Gastroesophageal sphincter (tissue), 4 donors: ENCODE data around the gene ITGA6. TPM values are rescaled to one million over a fixed set of nuclear protein-coding genes. Genes with fewer than 3 reads are reported as not detected.

Source experiments
- ATAC-seq: fragments of 150-250 bp; one replicate; pipeline ENCODE4 v1.9.1; 2016; ENCODE audit warnings: mild to moderate bottlenecking, moderate library complexity
- H3K27ac ChIP-seq, 4 donors: fragments of 200-600 bp; sonication (generic) in 3 of 4; 1 replicate in 3 of 4; 2 replicates in 1 of 4; pipeline ENCODE4 v1.5.1; 2016 to 2019
- H3K27me3 ChIP-seq: fragments of 200-600 bp; sonication (generic); one replicate; pipeline ENCODE4 v1.5.1; 2019
- H3K36me3 ChIP-seq, 2 donors: fragments of 200-600 bp; sonication (generic); one replicate each; pipeline ENCODE4 v1.5.1; 2019; ENCODE audit warnings: control low read depth in 1 of 2
- H3K4me1 ChIP-seq, 3 donors: fragments of 200-600 bp; sonication (generic); 1 replicate in 2 of 3; 2 replicates in 1 of 3; pipeline ENCODE4 v1.5.1; 2016 to 2019; ENCODE audit warnings: control low read depth in 2 of 3
- H3K4me3 ChIP-seq, 2 donors: fragments of 200-600 bp; sonication (generic); one replicate each; pipeline ENCODE4 v1.5.1; 2019; ENCODE audit warnings: mild to moderate bottlenecking in 1 of 2, moderate library complexity in 1 of 2
- H3K9me3 ChIP-seq, 3 donors: fragments of 200-600 bp; sonication (generic); one replicate each; pipeline ENCODE4 v1.5.1; 2017 to 2019; ENCODE audit warnings: control low read depth in 2 of 3
- EP300 ChIP-seq: sonication (generic); formaldehyde crosslinking; IDR thresholded peaks from one replicate; pipeline ENCODE4 v1.6.1; 2017; ENCODE audit warnings: antibody characterized with exemption, mild to moderate bottlenecking
- POLR2A ChIP-seq, 2 donors: fragments of 450-650 bp; IDR thresholded peaks; one replicate each; pipeline ENCODE4 v1.6.1; 2017; ENCODE audit warnings: antibody characterized with exemption in 2 of 2, mild to moderate bottlenecking in 2 of 2, moderate library complexity in 1 of 2
- POLR2AphosphoS5 ChIP-seq: sonication (generic); formaldehyde crosslinking; IDR thresholded peaks from one replicate; pipeline ENCODE4 v1.6.1; 2017; ENCODE audit warnings: antibody characterized with exemption
- WGBS, 2 donors: methylation state at CpG; one replicate each; pipeline ENCODE4 v1.1.5; 2018; ENCODE audit warnings: low coverage in 1 of 2; 5-methylcytosine and 5-hydroxymethylcytosine counted together
- total RNA-seq, 4 donors: library from RNA; depleted of rRNA; stranded (reverse); fragments of >200 nt; gene quantifications; one replicate each; pipeline ENCODE4 v1.1.0, GENCODE V29; 2016
- TF ChIP-seq, protein P1 (sequence below), 4 experiments: fragments of 200-600 bp in 2 of 4; fragments of 450-650 bp in 2 of 4; sonication (generic) in 1 of 4; IDR thresholded peaks; one replicate each; pipeline ENCODE4 v1.5.1; 2017 to 2019; ENCODE audit warnings: antibody characterized with exemption in 4 of 4, mild to moderate bottlenecking in 2 of 4, moderate library complexity in 2 of 4

The ITGA6 gene
- total RNA-seq, 4 donors from 2014 or later = 32.5 to 62.2 (median 48.7) TPM

DNA sequence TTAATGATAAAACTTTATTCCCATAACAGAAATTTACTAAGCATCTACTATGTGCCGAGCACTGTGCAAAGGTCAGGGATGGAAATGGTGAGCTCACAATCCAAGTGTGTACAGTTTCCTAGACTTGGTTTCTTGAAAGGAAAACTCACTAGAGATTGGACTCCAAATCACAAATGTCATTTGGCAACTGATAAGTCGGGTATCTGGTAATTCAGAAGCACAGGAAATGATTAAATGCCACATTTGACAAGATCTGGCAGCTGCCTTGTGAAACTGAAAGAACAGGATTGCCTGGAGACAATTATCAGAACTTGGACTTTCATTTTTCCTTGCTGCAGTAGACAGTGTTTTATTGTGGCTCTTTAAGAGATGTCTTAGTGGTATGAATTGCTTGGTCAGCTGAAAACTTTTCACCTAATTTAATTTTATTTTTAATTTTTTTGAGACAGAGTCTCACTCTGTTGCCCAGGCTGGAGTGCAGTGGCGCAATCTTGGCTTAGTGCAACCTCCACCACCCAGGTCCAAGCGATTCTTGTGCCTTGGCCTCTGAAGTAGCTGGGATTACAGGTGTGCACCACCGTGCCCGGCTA is 19.2 kb downstream of the ITGA6 start:
- no peaks in the 10 kb centered on the region for H3K9me3 ChIP-seq
- H3K4me3 ChIP-seq = no peak overlapping the region
- H3K4me1 ChIP-seq = no peaks in the 10 kb centered on the region
- no peak for ATAC-seq
- peaks cover 7% of the 10 kb centered on the region for H3K27me3 ChIP-seq
- TF ChIP-seq, protein P1, sequence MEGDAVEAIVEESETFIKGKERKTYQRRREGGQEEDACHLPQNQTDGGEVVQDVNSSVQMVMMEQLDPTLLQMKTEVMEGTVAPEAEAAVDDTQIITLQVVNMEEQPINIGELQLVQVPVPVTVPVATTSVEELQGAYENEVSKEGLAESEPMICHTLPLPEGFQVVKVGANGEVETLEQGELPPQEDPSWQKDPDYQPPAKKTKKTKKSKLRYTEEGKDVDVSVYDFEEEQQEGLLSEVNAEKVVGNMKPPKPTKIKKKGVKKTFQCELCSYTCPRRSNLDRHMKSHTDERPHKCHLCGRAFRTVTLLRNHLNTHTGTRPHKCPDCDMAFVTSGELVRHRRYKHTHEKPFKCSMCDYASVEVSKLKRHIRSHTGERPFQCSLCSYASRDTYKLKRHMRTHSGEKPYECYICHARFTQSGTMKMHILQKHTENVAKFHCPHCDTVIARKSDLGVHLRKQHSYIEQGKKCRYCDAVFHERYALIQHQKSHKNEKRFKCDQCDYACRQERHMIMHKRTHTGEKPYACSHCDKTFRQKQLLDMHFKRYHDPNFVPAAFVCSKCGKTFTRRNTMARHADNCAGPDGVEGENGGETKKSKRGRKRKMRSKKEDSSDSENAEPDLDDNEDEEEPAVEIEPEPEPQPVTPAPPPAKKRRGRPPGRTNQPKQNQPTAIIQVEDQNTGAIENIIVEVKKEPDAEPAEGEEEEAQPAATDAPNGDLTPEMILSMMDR (IDR thresholded peaks at IDR 0.05) = no peak
- no peak for TF ChIP-seq POLR2AphosphoS5
- no peak for TF ChIP-seq POLR2A (IDR thresholded peaks at IDR 0.05)
- TF ChIP-seq EP300 = no peak
- no peaks in the 10 kb centered on the region for H3K36me3 ChIP-seq
- 73 to 76% methylated on average over 3 to 6 of the region's 6 CpGs for WGBS, 2 donors
- no peak overlapping the region for H3K27ac ChIP-seq

DNA sequence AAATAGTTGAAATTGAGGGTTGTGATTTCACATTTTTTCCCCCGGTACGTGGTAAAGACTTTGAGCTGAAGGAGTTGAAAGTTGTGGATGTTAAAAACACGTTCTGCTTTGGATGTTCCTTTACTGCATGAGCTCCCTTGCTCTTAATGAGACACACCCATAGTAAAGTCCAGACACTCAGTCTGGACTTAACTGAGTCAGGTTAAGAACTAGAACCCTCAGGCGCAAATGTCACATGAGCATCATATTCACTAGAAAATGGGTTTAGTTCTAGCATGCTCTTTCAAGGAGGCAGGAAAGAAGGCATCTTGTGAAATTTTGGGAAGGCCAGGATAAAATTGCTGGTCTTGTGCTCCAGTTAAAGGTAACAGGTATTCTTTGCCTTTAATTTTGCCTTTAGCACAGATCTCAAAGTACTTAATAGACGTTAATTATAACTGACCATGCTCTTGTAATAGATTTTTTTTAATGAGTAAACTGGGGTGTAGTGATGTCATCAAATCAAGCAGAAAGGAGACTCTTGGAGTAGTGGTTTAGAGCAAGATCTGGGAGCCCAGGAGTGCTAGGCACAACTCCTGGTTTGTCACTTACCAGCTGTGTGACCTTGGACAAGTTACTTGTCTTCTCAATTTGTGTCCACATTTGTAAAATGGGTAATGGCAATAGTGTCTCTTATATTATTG is 20.6 kb downstream of the ITGA6 start:
- TF ChIP-seq EP300 (no peak), POLR2AphosphoS5 (no peak), POLR2A (IDR thresholded peaks at IDR 0.05) (no peak)
- TF ChIP-seq, protein P1 (IDR thresholded peaks at IDR 0.05) = no peak
- no peaks in the 10 kb centered on the region for H3K9me3 ChIP-seq
- no peaks in the 10 kb centered on the region for H3K36me3 ChIP-seq
- WGBS, 2 donors = 79 to 82% methylated on average over 5 of the region's 5 CpGs
- ATAC-seq = no peak
- no peak overlapping the region for H3K27ac ChIP-seq
- no peak overlapping the region for H3K4me3 ChIP-seq
- peaks cover 0 to 8% (median 0%) of the 10 kb centered on the region in 3 donors for H3K4me1 ChIP-seq
- H3K27me3 ChIP-seq = no peaks in the 10 kb centered on the region

DNA sequence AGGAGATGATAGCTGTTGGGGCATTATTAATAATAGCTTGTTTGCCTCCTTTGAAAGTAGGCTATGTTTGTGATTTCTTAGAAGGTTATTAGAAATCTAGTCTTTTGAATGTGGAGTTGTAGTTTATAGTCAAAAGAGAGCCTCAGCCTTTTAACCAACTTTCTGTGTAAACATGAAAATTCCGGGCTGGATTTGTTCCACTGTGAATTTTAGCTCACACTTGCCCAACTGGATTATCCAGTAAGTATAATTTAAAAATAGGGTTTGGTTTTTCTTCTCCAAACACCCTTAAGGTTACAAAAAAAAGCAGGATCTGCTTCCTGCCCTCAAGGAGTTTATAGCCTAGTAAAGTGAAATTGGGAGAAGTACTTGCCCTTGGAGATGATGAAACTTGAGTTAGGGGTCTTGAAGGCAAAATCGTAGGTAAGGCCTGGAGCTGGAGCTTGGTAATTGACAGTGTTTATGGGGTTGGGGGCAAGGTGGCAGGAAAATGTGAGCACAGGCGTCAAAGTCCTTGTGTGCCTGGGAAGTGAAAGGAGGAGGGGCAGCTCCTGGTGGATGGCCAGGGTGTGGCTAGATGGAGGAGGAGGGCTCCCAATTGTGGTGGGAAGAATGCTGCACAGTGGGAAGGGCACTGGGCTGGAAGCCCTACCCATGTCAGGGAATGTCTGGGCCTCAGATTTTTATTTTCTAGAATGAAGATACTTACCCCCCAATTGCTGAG is 21.3 kb downstream of the ITGA6 start:
- 60 to 73% methylated on average over 3 of the region's 3 CpGs for WGBS, 2 donors
- TF ChIP-seq EP300 (no peak), POLR2A (IDR thresholded peaks at IDR 0.05) (no peak), POLR2AphosphoS5 (no peak)
- TF ChIP-seq, protein P1 (IDR thresholded peaks at IDR 0.05) = no peak
- Histone ChIP-seq H3K4me1 (peaks cover 0 to 8% (median 0%) of the 10 kb centered on the region in 3 donors), H3K4me3 (no peak overlapping the region), H3K27me3 (no peaks in the 10 kb centered on the region), H3K9me3 (no peaks in the 10 kb centered on the region), H3K27ac (no peak overlapping the region), H3K36me3 (no peaks in the 10 kb centered on the region)
- ATAC-seq = no peak

DNA sequence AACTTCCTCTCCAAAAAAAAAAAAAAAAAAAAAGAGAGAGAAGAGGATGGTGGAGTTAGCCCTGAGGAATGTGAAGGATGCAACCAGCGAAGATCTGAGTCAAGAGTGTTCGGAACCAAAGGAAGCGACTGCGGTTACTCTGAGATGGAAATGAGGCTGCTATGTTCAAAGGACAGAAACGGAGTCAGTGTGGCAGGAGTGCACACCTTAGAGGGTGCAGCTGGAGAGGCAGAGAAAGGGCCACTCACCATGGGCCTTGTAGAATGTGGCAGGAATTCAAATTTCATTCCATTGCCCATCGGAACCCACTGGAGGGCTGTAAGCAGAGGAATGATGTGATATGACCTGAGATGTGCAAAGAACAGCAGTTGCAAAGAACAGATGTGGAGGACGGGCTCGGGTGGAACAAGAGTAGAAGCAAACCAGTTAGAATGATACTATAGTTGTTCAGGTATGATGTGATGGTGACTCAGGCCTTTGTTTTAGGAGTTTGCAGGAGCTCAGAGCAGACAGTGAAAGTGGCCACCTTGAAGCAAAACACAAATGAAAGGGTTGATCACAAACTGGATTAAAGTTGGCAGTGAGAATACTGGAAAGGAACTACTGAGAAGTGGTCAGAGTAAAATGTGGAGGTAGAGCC is 22.6 kb downstream of the ITGA6 start:
- H3K4me1 ChIP-seq = peaks cover 0 to 8% (median 0%) of the 10 kb centered on the region in 3 donors
- no peak overlapping the region for H3K27ac ChIP-seq
- TF ChIP-seq POLR2AphosphoS5 = no peak
- TF ChIP-seq, protein P1 (IDR thresholded peaks at IDR 0.05) = no peak
- no peak for TF ChIP-seq POLR2A (IDR thresholded peaks at IDR 0.05)
- TF ChIP-seq EP300 = no peak
- no peak for ATAC-seq
- H3K27me3 ChIP-seq = peaks cover 4% of the 10 kb centered on the region
- H3K36me3 ChIP-seq = no peaks in the 10 kb centered on the region
- WGBS, 2 donors = 92% methylated on average over 8 of the region's 8 CpGs
- H3K9me3 ChIP-seq = no peaks in the 10 kb centered on the region
- H3K4me3 ChIP-seq = no peak overlapping the region
